NCI-H1092 treated with DMSO at 0.1 percent for 48 hours (cell line): Measurements from ENCODE around the gene BDKRB2.

Experiments
- DNase-seq: peaks from one replicate; lab custom pipeline; 2025; lab: John Stamatoyannopoulos, UW

The BDKRB2 gene

DNA sequence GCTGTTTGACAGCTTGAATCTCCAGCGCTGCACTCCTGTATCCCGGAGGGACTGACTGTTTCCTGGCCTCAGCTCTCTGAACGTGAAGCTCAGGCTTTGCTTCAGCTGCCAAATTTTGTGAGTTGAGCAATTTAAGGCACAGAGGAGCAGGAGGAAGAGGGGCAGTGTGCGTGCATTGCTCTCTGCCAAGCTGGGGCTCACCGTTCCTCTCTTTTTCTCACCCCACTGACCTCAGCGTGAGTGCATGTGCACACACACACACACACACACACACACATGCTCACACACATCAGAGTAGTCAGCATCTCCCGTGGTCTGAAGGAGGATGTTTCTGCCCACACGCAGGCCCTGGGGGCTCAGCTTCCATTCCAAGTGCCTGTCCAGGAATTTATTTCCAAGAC, 27.8 kb upstream of the BDKRB2 start:
- DNase-seq, result no peak

DNA sequence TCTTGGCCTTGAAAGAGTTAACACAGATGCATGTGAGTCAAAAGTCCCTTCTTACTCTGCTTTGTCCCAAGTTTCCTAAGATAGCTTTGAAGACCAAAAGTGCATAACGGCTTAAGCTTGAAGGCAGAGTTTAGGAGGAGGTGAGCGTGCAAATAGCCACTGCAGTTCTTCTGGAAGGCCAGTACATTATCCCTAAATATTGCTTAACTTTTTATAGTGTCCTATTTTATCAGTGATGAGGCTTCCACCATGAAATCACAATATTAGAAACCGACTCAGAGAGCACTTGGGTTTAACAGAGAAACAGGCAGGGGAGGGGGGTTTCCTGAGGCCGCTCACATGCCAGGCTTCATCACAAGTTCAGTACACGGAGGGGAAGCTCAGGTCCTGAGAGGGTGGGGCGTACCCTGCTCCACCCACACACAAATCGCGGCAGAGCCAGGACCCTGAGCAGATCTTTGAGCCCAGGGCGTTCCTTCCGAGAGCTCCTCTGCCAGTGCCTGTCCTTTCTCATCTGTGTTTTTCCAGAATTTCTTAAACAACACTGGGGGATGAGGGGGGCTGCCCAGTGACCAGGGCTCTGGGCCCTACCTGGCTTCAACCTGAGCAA, 26.8 kb upstream of the BDKRB2 start:
- DNase-seq, result no peak

GRCh38 chr14:96178461-96179321, 25.9 kb upstream of the BDKRB2 start:
- no peak for DNase-seq

DNA sequence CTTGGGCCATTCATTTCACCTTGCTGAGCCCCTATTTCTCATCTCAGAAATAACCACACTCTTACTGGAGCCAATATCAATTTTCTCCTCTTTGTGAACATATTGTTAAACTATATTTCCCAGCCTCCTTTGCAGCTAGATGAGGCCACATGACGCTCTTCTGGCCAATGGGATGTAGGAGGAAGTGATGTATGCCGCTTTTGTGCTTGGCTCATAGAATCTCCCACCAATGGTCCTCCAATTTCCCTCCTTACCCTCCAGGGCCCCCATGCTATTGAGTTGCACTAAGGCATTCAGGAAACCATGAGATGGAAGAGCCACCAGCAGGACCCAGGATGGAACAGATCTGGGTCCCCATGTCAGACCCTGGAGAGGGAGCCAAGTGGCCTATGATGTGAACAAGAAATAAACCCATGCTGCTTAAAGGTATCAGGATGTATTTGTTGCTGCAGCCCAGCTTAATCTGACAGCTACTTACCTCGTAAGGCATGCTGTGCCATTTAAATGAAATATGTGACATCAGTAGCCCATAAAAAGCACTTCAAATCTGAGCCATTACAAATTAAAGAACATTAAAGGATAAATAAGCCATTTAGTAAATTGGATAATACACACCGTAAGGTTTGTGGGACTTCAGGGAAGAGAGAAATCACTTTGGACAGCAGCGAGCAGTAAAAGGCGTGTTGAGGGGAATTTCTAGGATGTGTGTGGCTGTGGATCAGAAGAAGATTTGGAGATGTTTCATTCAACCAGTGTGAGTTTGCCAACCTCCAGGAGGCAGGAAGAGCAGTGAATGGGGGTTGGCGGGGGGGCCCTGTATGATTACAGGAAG, 24.4 kb upstream of the BDKRB2 start:
- no peak for DNase-seq

GRCh38 chr14:96181186-96182056, 23.2 kb upstream of the BDKRB2 start:
- no peak for DNase-seq

DNA sequence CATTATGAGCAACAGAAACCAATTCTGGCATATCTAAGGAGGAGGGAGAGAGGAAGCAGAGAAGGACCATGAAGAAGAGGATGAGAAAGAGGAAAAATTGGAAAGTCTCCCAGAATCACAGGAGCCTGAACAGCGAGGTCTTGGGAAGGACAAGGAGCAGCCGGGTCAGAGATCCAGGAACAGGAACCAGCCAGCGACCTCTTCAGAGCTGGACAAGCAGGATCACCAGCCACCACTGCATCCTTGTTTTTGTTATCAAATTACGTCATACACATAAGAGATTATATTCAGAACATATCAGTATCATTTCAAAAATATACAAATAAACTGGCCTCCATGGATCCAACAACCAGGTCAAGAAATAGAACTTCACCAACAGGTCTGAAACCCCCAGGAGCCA, 22.1 kb upstream of the BDKRB2 start:
- no peak for DNase-seq

GRCh38 chr14:96184737-96185136, 19.9 kb upstream of the BDKRB2 start:
- no peak for DNase-seq

GRCh38 chr14:96187216-96188031, 17.2 kb upstream of the BDKRB2 start:
- DNase-seq, result no peak

GRCh38 chr14:96189281-96189711, 15.3 kb upstream of the BDKRB2 start:
- DNase-seq, result no peak

DNA sequence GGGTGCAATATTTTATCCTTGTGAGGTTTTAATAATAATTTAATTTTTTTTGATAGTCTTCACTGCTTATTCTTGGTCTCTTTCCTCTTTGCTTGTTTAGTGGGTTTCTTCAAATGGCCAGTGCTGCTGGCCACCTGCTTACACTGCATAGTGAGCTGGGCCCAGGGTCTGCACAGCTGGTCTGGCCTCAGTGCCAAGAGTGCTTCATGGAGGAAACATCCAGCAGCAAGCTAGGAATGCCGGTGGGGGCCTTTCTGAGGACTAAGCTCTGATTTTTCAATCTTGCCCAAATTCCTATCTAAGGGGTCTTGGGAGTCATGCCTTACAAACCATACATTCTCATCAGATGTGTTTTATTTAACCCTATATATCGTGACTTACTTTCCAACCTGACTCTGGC, 13.3 kb upstream of the BDKRB2 start:
- DNase-seq, result no peak

GRCh38 chr14:96191841-96192462, 12.7 kb upstream of the BDKRB2 start:
- no peak for DNase-seq

DNA sequence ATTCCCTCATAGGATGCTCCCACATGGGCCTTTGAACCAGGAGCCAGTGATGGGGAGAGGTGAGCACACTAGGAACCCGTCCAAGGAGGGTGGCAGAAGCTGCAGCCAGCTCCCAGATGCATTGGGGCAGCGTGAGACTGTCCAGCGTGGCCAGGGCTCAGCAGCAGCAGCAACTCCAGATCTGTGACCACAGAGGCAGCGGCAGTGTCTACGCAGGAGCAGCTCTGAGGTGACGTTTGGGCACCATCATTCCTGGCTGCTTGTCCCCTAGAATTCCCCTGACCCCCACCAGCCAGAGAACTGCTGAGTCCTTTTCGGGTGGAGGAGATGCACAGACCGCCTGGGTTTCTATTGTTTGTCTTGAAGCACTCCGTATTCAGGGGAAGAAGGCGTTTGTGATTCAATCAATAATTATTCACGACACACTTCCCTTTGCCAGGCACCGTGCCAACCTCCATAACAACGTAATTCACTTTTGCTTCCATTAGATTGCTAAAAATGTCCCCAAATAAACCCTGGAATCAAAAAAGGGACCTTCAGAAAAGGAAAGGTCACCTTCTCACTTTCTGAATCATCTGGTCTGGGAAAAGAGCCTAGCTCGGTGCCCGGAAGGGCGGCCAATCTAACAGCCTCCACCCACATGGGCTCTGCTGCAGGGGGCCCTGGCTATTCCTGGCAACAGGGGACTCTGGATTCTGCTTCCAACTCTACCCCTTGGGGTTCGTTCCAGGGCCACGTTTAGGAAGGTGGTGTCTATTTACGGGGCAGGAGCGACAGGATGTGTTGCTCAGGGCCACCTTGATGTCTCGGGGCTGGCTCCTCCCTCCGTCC, 11.4 kb upstream of the BDKRB2 start:
- no peak for DNase-seq

GRCh38 chr14:96194262-96194656, 10.4 kb upstream of the BDKRB2 start:
- no peak for DNase-seq

DNA sequence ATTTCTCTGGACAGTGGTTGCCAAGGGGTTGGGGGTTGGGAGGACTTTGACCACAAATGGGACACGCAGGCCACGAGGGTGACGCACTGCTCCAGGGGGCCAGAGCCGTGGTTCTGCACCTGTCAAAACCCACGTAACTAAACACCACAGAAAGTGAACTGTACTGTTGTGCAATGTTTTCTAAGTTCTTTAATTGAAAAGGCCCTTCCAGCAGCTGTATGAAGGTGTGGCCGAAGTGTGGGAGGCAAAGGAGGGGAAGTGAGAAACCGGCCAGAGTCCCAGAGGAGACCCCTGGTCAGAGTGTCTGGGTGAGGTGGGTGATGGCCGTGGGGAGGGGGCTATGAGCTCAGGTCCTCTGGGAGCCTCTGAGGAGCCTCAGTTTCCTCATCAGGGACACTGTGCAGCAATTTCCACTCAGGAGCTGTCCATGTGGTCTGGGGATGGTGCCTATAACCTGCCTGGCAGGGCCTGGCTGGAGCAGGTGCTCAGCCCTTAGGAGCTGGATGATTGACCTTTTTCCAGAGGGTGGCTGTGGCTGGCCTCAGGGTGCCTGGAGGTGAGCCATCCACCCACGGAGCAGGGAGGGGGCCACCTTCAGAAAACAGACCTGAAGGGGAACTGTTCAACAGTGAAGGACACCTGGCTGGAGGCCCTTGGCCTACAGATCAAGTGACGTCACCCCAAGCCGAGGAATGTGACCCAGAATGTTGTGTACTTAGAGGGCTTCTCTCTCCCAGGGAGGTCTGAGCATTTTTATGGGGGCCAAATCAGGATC, 9.8 kb upstream of the BDKRB2 start:
- no peak for DNase-seq

GRCh38 chr14:96195441-96196081, 9.1 kb upstream of the BDKRB2 start:
- DNase-seq, result no peak

DNA sequence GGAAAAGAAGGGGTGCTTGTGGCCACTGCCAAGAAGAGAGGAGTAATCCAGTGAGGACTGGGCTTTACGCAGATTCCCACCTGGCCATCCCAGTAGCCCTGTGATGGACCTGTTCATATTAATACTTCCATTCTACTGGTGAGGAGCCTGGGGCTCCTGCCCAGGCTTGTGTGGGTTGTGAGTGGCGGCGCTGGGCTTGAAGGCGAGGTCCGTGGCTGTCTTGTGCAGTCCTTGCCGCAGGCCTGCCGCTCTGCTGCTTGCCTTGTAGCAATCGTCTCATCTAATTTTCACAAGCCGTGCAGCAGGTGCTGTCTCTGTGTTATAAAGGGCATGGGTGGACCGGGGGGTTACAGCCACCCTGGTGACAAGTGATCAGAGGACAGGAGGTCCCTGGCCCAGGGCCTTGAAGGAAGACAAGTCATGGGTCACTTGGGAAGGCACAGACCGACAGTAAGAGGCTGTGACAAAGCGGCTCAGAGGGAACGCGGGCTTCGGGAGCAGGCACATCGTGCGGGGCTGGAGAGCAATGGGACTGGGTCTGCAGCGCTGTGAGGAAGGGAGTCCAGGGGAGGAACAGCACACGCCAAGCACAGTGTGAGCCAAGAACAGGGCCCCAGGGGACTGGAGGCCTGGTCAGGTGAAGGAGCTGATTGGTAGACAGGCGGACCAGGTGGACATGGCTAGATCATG, 7.3 kb upstream of the BDKRB2 start:
- no peak for DNase-seq

GRCh38 chr14:96197969-96198368, 6.7 kb upstream of the BDKRB2 start:
- DNase-seq, result no peak
